HepG2 (cell line): ENCODE results near the gene IL1R1. TPM values are rescaled to one million over a fixed set of nuclear protein-coding genes. Genes with fewer than 3 reads are reported as not detected.

ENCODE experiments used
- CCDC6 ChIP-seq: sonication (generic); formaldehyde crosslinking; IDR thresholded peaks from 2 replicates; pipeline ENCODE4 v1.8.1; 2022; ENCODE audit warnings: mild to moderate bottlenecking, missing genetic modification reagents, moderate library complexity
- CSRNP1 ChIP-seq: sonication (generic); formaldehyde crosslinking; IDR thresholded peaks from 2 replicates; pipeline ENCODE4 v1.8.1; 2023; ENCODE audit warnings: mild to moderate bottlenecking, missing genetic modification reagents
- ELF4 ChIP-seq: sonication (generic); formaldehyde crosslinking; IDR thresholded peaks from 2 replicates; pipeline ENCODE4 v1.5.0; 2020; ENCODE audit warnings: missing genetic modification reagents, mild to moderate bottlenecking, moderate library complexity, borderline replicate concordance
- GABPA ChIP-seq, 2 experiments: IDR thresholded peaks; 2 replicates each; pipeline ENCODE4 v1.6.1; 2011 to 2016; ENCODE audit warnings: low read depth in 2 of 2, low read length in 1 of 2, missing biosample characterization in 1 of 2, missing genetic modification characterization in 1 of 2
- HNF1B ChIP-seq: sonication (generic); formaldehyde crosslinking; IDR thresholded peaks from 2 replicates; pipeline ENCODE4 v1.5.1; 2020; ENCODE audit warnings: mild to moderate bottlenecking, moderate library complexity, missing genetic modification reagents
- KDM4B ChIP-seq: sonication (generic); formaldehyde crosslinking; IDR thresholded peaks from 2 replicates; pipeline ENCODE4 v1.4.0; 2020; ENCODE audit warnings: missing genetic modification reagents
- MAFG ChIP-seq: sonication (generic); formaldehyde crosslinking; IDR thresholded peaks from 2 replicates; pipeline ENCODE4 v1.5.1; 2020; ENCODE audit warnings: mild to moderate bottlenecking, missing genetic modification reagents
- MED1 ChIP-seq: sonication (generic); formaldehyde crosslinking; IDR thresholded peaks from 2 replicates; pipeline ENCODE4 v1.4.0; 2020; ENCODE audit warnings: missing genetic modification reagents
- NFATC3 ChIP-seq: sonication (generic); formaldehyde crosslinking; IDR thresholded peaks from 2 replicates; pipeline ENCODE4 v1.5.1; 2020; ENCODE audit warnings: mild to moderate bottlenecking, missing genetic modification reagents
- NFRKB ChIP-seq: fragments of 450-650 bp; IDR thresholded peaks from 2 replicates; pipeline ENCODE4 v1.6.1; 2017
- NFYC ChIP-seq: IDR thresholded peaks from 2 replicates; pipeline ENCODE4 v1.6.1; 2016; ENCODE audit warnings: missing genetic modification reagents, missing compliant biosample characterization
- POLR2G ChIP-seq: fragments of 200-400 bp; formaldehyde crosslinking; IDR thresholded peaks from 2 replicates; pipeline ENCODE4 v1.6.1; 2018; ENCODE audit warnings: mild to moderate bottlenecking, low read depth, low read length, moderate library complexity
- RORA ChIP-seq: sonication (generic); formaldehyde crosslinking; IDR thresholded peaks from 2 replicates; pipeline ENCODE4 v1.5.0; 2020; ENCODE audit warnings: mild to moderate bottlenecking, missing genetic modification reagents, moderate library complexity
- SMAD3 ChIP-seq: sonication (generic); formaldehyde crosslinking; IDR thresholded peaks from 2 replicates; pipeline ENCODE4 v1.4.0; 2020; ENCODE audit warnings: missing genetic modification reagents
- SNRNP70 ChIP-seq: fragments of 200-400 bp; formaldehyde crosslinking; IDR thresholded peaks from 2 replicates; pipeline ENCODE4 v1.6.1; 2017; ENCODE audit warnings: mild to moderate bottlenecking, low read depth, low read length, moderate library complexity
- TBX2 ChIP-seq: sonication (generic); formaldehyde crosslinking; IDR thresholded peaks from 2 replicates; pipeline ENCODE4 v1.5.0; 2020; ENCODE audit warnings: missing genetic modification reagents, mild to moderate bottlenecking, borderline replicate concordance
- ZBTB42 ChIP-seq: sonication (generic); formaldehyde crosslinking; IDR thresholded peaks from 2 replicates; pipeline ENCODE4 v1.5.0; 2020; ENCODE audit warnings: mild to moderate bottlenecking, missing genetic modification reagents
- ZNF432 ChIP-seq: sonication (generic); formaldehyde crosslinking; IDR thresholded peaks from 2 replicates; pipeline ENCODE4 v1.5.0; 2020; ENCODE audit warnings: missing genetic modification reagents, mild to moderate bottlenecking, borderline replicate concordance
- ZNF496 ChIP-seq: sonication (generic); formaldehyde crosslinking; IDR thresholded peaks from 2 replicates; pipeline ENCODE4 v1.8.1; 2023; ENCODE audit warnings: mild to moderate bottlenecking, moderate library complexity, missing genetic modification reagents; ENCODE audit not compliant: insufficient replicate concordance
- ZNF740 ChIP-seq: sonication (generic); formaldehyde crosslinking; IDR thresholded peaks from 2 replicates; pipeline ENCODE4 v1.4.0; 2020; ENCODE audit warnings: missing genetic modification reagents
- ZNF878 ChIP-seq: sonication (generic); formaldehyde crosslinking; IDR thresholded peaks from 2 replicates; pipeline ENCODE4 v1.8.1; 2023; ENCODE audit warnings: mild to moderate bottlenecking, missing genetic modification reagents, moderate library complexity
- polyA plus RNA-seq, 8 experiments: library from polyadenylated mRNA; depleted of rRNA in 3 of 8; stranded (reverse) in 7 of 8; unstranded in 1 of 8; fragments of >200 nt; fragmentation: Illumina TruSeq in 4 of 8; extraction: Trizol in 4 of 8; gene quantifications; 2 replicates each; pipeline versions ENCODE4 v1.2.1 to v1.2.3, GENCODE V29; 2011 to 2016; ENCODE audit warnings: low read depth in 4 of 8, missing spikeins in 1 of 8, mixed read lengths in 1 of 8; ENCODE audit not compliant: insufficient read depth in 1 of 8
- total RNA-seq, 5 experiments: library from RNA; depleted of rRNA; stranded (reverse); fragments of >200 nt; fragmentation: Illumina TruSeq; extraction: Trizol; gene quantifications; 2 replicates each; pipeline ENCODE4 v1.2.3, GENCODE V29; 2016; ENCODE audit warnings: low read depth in 1 of 5
- TF ChIP-seq, protein P1 (sequence below): IDR thresholded peaks from 2 replicates; pipeline ENCODE4 v1.6.1; 2018; ENCODE audit warnings: missing genetic modification reagents, mild to moderate bottlenecking, missing compliant biosample characterization
- TF ChIP-seq, protein P2 (sequence below): sonication (generic); formaldehyde crosslinking; IDR thresholded peaks from 2 replicates; pipeline ENCODE4 v1.5.1; 2020; ENCODE audit warnings: missing genetic modification reagents, mild to moderate bottlenecking, borderline replicate concordance

IL1R1 gene
- total and polyA plus RNA-seq, 2 of the 13 experiments (the other 11 are each of a cell fraction or from before 2014, with no cell fraction given), result 38.0 to 93.1 TPM

DNA sequence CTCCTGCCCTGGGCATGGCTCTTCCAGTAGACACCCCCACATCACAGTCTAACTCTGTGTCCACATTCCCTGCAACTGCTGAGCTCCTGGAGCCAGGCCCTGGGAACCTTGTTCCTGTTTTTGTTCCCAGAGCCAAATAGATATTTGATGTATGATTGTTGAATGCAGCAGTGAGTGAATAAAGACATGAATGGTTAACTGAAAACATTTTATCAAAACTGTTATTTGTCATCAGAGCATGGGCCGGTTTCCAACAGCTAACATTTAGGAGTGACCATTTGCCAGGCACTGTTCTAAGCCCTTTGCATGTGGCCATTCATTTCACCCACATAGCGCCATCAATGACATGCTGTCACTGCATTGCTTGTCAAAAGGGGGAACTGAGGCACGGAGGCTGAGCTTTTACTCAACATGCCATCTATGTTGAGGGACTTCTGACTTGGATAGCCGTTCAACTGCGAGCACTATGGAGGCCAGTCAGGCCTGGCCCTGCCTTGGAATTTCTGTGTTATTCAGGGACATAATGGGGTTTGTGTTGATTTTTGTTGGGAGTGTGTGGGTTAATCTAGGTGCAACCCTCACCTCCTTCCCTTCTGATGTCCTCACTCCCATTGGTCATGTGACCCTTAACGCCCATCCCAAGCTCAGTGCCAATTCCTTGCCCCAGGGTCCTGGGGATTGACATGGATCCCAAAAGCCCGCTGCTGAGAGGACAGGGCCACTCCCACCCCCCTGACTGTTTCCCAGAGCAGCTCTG lies 12.6 kb downstream of the IL1R1 start (continued):
- TF ChIP-seq GABPA (IDR thresholded peaks at IDR 0.05; ENCODE audit: low read depth, low read length), result no peak
- 0 out of 2 replicates have a peak, but pooled peaks have one; percentile 13 for TF ChIP-seq GABPA (CRISPR knock-in tag; IDR thresholded peaks at IDR 0.05; ENCODE audit: low read depth)
- no peak for TF ChIP-seq ZNF496 (CRISPR knock-in tag)
- no peak for TF ChIP-seq ZBTB42
- TF ChIP-seq, protein P1, sequence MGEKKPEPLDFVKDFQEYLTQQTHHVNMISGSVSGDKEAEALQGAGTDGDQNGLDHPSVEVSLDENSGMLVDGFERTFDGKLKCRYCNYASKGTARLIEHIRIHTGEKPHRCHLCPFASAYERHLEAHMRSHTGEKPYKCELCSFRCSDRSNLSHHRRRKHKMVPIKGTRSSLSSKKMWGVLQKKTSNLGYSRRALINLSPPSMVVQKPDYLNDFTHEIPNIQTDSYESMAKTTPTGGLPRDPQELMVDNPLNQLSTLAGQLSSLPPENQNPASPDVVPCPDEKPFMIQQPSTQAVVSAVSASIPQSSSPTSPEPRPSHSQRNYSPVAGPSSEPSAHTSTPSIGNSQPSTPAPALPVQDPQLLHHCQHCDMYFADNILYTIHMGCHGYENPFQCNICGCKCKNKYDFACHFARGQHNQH (CRISPR knock-in tag), result no peak
- TF ChIP-seq SNRNP70, result no peak
- TF ChIP-seq HNF1B, result 0 out of 2 replicates have a peak, but pooled peaks have one; percentile 12
- no peak for TF ChIP-seq NFRKB
- TF ChIP-seq ZNF740 (CRISPR knock-in tag), result no peak
- peak; percentile 52; the same call in 1 of the 2 replicates for TF ChIP-seq POLR2G
- 0 out of 2 replicates have a peak, but pooled peaks have one; percentile 17 for TF ChIP-seq SMAD3
- no peak for TF ChIP-seq TBX2 (CRISPR knock-in tag)
- no peak for TF ChIP-seq NFYC (CRISPR knock-in tag)
- 0 out of 2 replicates have a peak, but pooled peaks have one; percentile 37 for TF ChIP-seq CSRNP1 (CRISPR knock-in tag)
- TF ChIP-seq, protein P2, sequence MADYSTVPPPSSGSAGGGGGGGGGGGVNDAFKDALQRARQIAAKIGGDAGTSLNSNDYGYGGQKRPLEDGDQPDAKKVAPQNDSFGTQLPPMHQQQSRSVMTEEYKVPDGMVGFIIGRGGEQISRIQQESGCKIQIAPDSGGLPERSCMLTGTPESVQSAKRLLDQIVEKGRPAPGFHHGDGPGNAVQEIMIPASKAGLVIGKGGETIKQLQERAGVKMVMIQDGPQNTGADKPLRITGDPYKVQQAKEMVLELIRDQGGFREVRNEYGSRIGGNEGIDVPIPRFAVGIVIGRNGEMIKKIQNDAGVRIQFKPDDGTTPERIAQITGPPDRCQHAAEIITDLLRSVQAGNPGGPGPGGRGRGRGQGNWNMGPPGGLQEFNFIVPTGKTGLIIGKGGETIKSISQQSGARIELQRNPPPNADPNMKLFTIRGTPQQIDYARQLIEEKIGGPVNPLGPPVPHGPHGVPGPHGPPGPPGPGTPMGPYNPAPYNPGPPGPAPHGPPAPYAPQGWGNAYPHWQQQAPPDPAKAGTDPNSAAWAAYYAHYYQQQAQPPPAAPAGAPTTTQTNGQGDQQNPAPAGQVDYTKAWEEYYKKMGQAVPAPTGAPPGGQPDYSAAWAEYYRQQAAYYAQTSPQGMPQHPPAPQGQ (CRISPR knock-in tag), result no peak
- TF ChIP-seq MAFG (CRISPR knock-in tag), result no peak
- TF ChIP-seq ZNF432, result no peak
- TF ChIP-seq MED1 (CRISPR knock-in tag), result no peak
- TF ChIP-seq KDM4B (CRISPR knock-in tag), result no peak
- no peak; the same call in 1 of the 2 replicates for TF ChIP-seq CCDC6 (CRISPR knock-in tag)
- TF ChIP-seq NFATC3 (CRISPR knock-in tag), result no peak
- TF ChIP-seq ZNF878 (CRISPR knock-in tag), result no peak
- no peak for TF ChIP-seq RORA (CRISPR knock-in tag)
- no peak for TF ChIP-seq ELF4 (CRISPR knock-in tag)
